A673 (cell line): Measurements from ENCODE around the gene SEMA4C. TPM values are rescaled to one million over a fixed set of nuclear protein-coding genes. Genes with fewer than 3 reads are reported as not detected.

Source experiments
- BruUV-seq: library from RNA; stranded (reverse); fragments of 400-500 nt; replicated peaks from 2 replicates; lab custom pipeline; 2021; lab: Mats Ljungman, UMichigan
- CTCF ChIA-PET: fragments of 300-600 bp; sonication (Branson Sonifier 250); formaldehyde crosslinking; loops from one replicate; lab custom pipeline; 2022; ENCODE audit warnings: antibody characterized with exemption; lab: Charles Lee
- POLR2A ChIA-PET: fragments of 300-600 bp; sonication (Branson Sonifier 250); formaldehyde crosslinking; loops from one replicate; lab custom pipeline; 2022; ENCODE audit warnings: antibody characterized with exemption; ENCODE audit not compliant: low non-redundant PET; lab: Charles Lee
- DNase-seq: peaks from one replicate; pipeline ENCODE4 v3.0.0-alpha.2; 2015; ENCODE audit warnings: low spot score
- H3K27ac ChIP-seq: fragments of 200-600 bp; sonication (generic); 2 replicates; pipeline ENCODE4 v1.5.1; 2016; ENCODE audit warnings: mixed run types, low read depth, mild to moderate bottlenecking, mixed read lengths, antibody characterized with exemption, low read length; ENCODE audit not compliant: poor library complexity, severe bottlenecking
- H3K27me3 ChIP-seq: fragments of 200-600 bp; sonication (generic); replicated peaks from 2 replicates; pipeline ENCODE4 v1.6.1; 2017; ENCODE audit warnings: mixed run types, low read depth, mild to moderate bottlenecking, mixed read lengths, antibody characterized with exemption, low read length; ENCODE audit not compliant: insufficient read depth, poor library complexity
- H3K36me3 ChIP-seq: fragments of 200-600 bp; sonication (generic); 2 replicates; pipeline ENCODE4 v1.6.1; 2016; ENCODE audit warnings: mixed run types, mild to moderate bottlenecking, mixed read lengths, antibody characterized with exemption, low read length; ENCODE audit not compliant: insufficient read depth, poor library complexity, severe bottlenecking
- H3K4me1 ChIP-seq: fragments of 200-600 bp; sonication (generic); 2 replicates; pipeline ENCODE4 v1.6.1; 2017; ENCODE audit warnings: mixed run types, mild to moderate bottlenecking, mixed read lengths, antibody characterized with exemption, low read length; ENCODE audit not compliant: insufficient read depth, poor library complexity, severe bottlenecking
- H3K4me3 ChIP-seq: fragments of 200-600 bp; sonication (generic); 2 replicates; pipeline ENCODE4 v1.5.1; 2016; ENCODE audit warnings: low read depth, mixed run types, mild to moderate bottlenecking, mixed read lengths, low read length; ENCODE audit not compliant: poor library complexity, severe bottlenecking
- H3K9me3 ChIP-seq: fragments of 200-600 bp; sonication (generic); 2 replicates; pipeline ENCODE4 v1.6.1; 2016; ENCODE audit warnings: mixed run types, low read depth, mild to moderate bottlenecking, mixed read lengths, antibody characterized with exemption, low read length; ENCODE audit not compliant: poor library complexity, severe bottlenecking
- EZH2 ChIP-seq: fragments of 200-600 bp; sonication (generic); IDR thresholded peaks from 2 replicates; pipeline ENCODE4 v1.6.1; 2017; ENCODE audit warnings: borderline replicate concordance, low read depth, mild to moderate bottlenecking, mixed read lengths, antibody characterized with exemption, low read length; ENCODE audit not compliant: poor library complexity, severe bottlenecking
- intact Hi-C: fragments of 100-400 bp; cut with micrococcal nuclease; formaldehyde crosslinking; loops from one replicate; pipeline ENCODE4 v1.10.0; 2022; ENCODE audit not compliant: unreplicated experiment
- total RNA-seq: library from RNA; stranded (reverse); gene quantifications from 2 replicates; pipeline ENCODE4 v1.2.3, GENCODE V29; 2021
- TF ChIP-seq, protein P1 (sequence below): fragments of 300-800, 200-600 bp; sonication (generic); conservative IDR thresholded peaks from 2 replicates; pipeline ENCODE4 v1.5.1; 2017; ENCODE audit warnings: low read depth, mild to moderate bottlenecking, antibody characterized with exemption, low read length, moderate library complexity, mixed read lengths

SEMA4C gene
- total RNA-seq, 1 experiment from 2014 or later: 33.3 TPM

DNA sequence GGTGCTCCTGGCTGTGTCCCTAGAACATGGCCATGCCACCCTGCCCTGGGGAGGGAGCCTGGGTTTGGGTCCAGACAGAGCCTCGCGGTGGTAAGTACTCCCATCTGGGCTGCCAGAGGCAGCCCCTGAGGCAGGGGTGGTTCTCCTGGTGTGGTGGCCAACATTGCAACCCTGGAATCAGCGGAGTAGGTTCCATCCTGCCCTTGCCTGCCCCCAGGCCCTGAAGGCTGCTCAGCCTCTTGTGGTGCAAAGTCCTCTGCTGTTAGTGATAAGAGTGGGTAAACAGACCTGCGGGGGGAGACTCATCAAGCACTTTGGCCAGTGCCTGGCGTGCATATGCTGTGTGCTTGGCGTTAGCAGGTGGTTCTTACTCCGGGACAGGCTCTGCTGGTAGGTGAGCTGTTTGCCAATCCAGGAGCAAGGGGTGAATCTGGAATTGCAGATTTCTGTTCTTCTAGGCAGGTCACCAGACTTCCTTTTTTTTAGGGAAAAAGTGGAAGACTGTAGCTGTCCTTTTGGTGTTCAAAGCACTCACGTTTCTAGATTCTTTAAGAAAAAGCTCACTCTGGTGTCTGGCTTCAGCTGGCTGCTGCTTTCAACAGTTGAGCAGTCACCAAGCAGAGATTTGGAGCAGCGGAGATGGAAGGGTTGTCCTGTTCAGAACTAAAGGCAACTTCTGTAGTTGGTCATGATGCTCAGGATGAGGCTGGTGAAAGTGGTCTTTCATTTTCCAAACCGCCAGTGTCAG is 50.6 kb downstream of the SEMA4C start:
- no peaks in the 10 kb centered on the region for H3K27me3 ChIP-seq
- CTCF ChIA-PET: no interaction called here
- no peak overlapping the region for H3K27ac ChIP-seq
- BruUV-seq: no TSS peak
- POLR2A ChIA-PET: no interaction called here
- TF ChIP-seq, protein P1, sequence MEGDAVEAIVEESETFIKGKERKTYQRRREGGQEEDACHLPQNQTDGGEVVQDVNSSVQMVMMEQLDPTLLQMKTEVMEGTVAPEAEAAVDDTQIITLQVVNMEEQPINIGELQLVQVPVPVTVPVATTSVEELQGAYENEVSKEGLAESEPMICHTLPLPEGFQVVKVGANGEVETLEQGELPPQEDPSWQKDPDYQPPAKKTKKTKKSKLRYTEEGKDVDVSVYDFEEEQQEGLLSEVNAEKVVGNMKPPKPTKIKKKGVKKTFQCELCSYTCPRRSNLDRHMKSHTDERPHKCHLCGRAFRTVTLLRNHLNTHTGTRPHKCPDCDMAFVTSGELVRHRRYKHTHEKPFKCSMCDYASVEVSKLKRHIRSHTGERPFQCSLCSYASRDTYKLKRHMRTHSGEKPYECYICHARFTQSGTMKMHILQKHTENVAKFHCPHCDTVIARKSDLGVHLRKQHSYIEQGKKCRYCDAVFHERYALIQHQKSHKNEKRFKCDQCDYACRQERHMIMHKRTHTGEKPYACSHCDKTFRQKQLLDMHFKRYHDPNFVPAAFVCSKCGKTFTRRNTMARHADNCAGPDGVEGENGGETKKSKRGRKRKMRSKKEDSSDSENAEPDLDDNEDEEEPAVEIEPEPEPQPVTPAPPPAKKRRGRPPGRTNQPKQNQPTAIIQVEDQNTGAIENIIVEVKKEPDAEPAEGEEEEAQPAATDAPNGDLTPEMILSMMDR: no peak
- no peak for TF ChIP-seq EZH2
- intact Hi-C loops: loop anchor here (5.0 kb wide), 1 partner anchor 143 kb away; no protein-coding TSS in a partner anchor
- H3K36me3 ChIP-seq: peaks cover 5% of the 10 kb centered on the region
- H3K4me3 ChIP-seq: no peak overlapping the region
- DNase-seq: no peak
- H3K9me3 ChIP-seq: no peaks in the 10 kb centered on the region
- no peaks in the 10 kb centered on the region for H3K4me1 ChIP-seq

- no peak overlapping the region for H3K27ac ChIP-seq
- peak overlapping the region; percentile 83 for H3K4me3 ChIP-seq
- BruUV-seq: no TSS peak
- H3K36me3 ChIP-seq: peaks cover 5% of the 10 kb centered on the region
- no peak for DNase-seq
- H3K4me1 ChIP-seq: no peaks in the 10 kb centered on the region
- POLR2A ChIA-PET: no interaction called here
- CTCF ChIA-PET: interaction anchor here (0.6 kb wide), 1 partner anchor 44 kb away, joined by 4 read pairs; no protein-coding TSS in a partner anchor
- H3K9me3 ChIP-seq: no peaks in the 10 kb centered on the region
- intact Hi-C loops: loop anchor here (5.0 kb wide), 1 partner anchor 144 kb away; no protein-coding TSS in a partner anchor
- TF ChIP-seq, protein P1: no peak
- no peak for TF ChIP-seq EZH2
- no peaks in the 10 kb centered on the region for H3K27me3 ChIP-seq
Measured at GRCh38 chr2:96817882-96818281, 52.0 kb downstream of the SEMA4C start.

DNA sequence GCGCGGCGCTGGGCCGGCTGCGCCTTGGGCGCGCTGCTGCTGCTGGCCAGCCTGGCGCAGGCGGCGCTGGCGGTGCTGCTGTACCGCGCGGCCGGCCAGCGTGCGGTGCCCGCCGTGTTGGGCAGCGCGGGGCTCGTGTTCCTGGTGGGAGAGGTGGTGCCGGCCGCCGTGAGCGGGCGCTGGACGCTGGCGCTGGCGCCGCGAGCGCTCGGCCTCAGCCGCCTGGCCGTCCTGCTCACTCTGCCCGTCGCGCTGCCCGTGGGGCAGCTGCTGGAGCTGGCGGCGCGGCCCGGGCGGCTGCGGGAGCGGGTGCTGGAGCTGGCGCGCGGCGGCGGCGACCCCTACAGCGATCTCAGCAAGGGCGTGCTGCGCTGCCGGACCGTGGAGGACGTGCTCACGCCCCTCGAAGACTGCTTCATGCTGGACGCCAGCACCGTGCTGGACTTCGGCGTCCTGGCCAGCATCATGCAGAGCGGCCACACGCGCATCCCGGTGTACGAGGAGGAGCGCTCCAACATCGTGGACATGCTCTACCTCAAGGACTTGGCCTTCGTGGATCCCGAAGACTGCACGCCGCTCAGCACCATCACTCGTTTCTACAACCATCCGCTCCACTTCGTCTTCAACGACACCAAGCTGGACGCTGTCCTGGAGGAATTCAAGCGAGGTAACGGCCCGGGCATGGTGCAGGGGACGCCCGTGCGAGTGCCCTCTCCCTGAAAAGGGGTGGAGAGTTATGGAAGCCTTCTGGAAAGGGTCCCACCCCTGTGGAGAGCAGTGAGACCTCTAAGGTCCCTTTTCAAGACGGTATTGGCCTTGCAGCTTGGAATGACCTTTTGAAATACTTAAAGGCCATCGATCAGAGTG is 52.8 kb downstream of the SEMA4C start:
- Histone ChIP-seq H3K36me3 (peaks cover 5% of the 10 kb centered on the region), H3K27me3 (no peaks in the 10 kb centered on the region), H3K4me3 (peak overlapping the region; percentile 83), H3K27ac (peak overlapping the region; percentile 49), H3K9me3 (no peaks in the 10 kb centered on the region), H3K4me1 (no peaks in the 10 kb centered on the region)
- TF ChIP-seq, protein P1: no peak
- no peak for TF ChIP-seq EZH2
- POLR2A ChIA-PET: no interaction called here
- CTCF ChIA-PET: interaction anchor here (0.6 kb wide), 1 partner anchor 41 kb away, joined by 8 read pairs; the partner anchor contains the start of gene ANKRD39
- peak; percentile 29 for DNase-seq
- no TSS peak for BruUV-seq
- intact Hi-C loops: loop anchor here (5.0 kb wide), 1 partner anchor 145 kb away; no protein-coding TSS in a partner anchor
